A549 treated with CpdA at 1 μM for 4 hours (cell line): Measurements from ENCODE around the gene ATR. TPM values are rescaled to one million over a fixed set of nuclear protein-coding genes. Genes with fewer than 3 reads are reported as not detected.

Source experiments
- total RNA-seq: library from RNA; stranded (reverse); fragments of 200-300 nt; extraction: Qiagen RNA extraction; gene quantifications from 5 replicates; pipeline ENCODE4 v1.2.3, GENCODE V29; 2022; ENCODE audit warnings: low read depth

ATR gene
- 12.5 to 15.5 TPM (median 13.6 TPM) in 5 replicates for total RNA-seq

DNA sequence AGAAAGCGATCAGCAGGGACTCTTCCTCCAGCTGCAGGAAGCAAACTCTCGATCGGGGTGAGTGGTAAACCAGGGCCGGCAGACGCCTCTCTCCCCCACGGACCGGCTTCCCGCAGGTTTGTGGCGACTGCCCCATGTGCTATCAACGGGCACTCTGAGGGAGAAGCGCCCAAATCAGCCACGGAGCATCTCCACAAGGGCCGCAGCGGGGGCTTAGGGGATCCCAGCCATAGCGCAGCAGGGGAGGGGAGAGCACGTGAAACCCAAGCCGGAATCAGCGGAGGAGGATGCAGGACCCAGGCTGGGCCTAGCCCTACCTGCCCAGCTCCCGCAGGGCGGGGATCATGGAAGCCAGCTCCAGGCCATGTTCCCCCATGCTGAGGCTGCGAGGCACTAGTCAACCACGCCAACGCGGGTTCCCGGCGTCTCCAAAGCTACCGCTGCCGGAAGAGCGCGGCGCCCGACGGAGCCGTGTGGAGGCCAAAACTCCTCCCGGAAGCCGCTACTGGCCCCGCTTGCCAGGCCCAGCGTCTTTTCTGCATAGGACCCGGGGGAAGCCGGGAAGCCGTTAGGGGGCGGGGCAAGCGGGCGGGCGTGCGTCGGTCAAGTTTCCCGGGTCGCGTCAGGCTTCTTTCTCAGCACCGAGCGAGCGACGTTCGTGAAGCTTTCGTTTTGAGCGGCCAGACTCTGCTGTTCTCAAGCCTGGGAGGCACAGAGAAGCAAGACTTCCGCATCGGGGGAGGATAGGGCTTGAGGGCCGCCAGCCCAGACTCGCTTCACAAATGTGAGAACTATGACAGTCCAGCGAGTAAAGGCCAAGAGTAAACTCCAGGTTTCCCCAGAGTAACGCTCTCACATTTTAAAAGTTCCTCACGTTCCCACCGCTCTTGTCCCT lies at the start of gene ATR:
ATR (minus strand) TSS at position 405 of the 895 bp plus-strand sequence; CDS start at position 376, 29 bp downstream.

DNA sequence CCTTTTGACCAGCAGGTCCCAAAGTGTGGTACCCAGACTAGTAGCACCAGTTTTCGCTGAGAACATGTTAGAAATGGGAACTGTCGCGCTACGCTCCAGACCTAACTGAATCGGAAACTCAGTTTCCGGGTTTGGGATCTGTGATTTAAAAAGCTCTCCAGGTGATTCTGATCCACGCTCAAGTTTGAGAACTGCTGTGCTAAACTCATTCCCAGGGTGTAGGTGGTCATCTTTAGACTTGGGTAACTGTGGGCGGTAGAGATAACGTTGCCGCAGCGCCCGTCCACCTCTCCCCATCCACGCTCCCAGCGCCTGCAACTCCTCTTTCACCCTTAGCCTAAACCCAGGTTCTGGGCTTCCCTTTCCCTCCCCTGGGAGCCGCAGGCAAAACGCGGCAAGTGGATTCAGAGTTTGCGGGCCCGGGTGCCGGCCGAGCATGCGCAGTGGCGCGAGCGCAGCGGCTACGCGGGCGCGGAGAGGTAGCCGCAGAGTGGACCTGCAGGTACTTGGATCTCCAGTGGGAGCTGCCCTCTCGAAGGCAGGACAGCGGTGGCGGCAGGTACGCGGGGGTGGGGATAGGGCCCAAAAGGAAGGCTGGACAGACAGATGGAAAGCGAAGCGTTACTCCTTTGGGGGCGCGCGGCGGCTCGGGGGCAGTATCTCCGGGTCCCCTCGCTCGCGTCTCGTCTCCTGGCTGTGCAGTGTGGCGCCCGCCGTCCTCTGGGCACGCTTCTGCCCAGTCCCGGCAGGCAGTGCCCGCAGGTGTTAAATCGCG lies 17.6 kb upstream of the ATR start, which contains the start of gene PLS1:
PLS1 (plus strand) TSS at position 443 of the 775 bp plus-strand sequence. CDS start 67,845 bp downstream, outside the sequence.

DNA sequence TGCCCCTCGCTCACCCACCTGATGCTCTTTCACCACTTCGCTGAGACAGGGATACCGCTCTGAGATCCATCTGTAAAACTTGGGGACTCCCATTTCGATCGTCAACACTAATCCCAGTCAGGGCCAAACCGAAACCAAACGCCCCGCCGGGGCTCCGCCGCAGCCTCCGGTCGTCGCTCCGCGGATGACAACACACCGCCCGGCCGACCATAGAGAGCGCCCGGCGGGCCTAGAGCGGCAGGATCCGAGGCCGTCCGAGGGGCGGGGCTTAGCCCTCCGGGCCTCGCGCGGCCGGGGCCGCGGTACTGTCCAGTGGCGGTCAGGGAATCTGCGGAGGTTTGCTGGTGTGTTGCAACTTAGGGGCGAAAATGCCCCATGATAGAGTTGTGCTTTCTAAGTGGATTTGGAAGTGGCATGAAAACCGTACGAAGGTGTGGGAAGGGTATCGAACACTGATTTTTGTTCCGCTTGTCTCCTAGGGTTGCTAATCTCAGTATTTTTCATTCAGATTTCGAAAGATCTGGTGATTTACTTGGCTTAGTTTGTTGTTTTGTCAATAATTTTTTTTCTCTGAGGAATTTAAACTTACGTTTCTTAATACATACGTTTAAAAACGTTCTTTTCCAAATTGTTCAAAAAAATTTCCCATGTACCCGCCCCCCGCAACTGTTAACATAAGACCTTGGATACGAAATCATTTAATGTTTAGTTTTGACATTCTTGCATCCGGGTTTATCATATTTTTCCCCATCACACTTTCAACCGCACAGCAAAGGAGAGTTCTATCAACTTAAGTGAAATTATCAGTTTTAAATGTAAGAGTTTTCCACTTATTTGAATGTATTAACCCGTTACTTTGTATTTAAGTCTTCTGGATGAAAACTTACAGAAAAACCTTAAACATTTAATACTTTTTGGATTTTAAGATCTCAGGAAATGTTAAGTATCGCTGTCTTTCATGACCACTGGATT lies 130.4 kb downstream of the ATR start, which contains the start of gene XRN1:
XRN1 (minus strand) TSS at position 186 of the 972 bp plus-strand sequence; CDS start at position 93, 93 bp downstream.

Other genes starting within 250 kb of the ATR start
- gene XRN1, start 130.7 kb downstream of the ATR start, total RNA-seq, result 2.5 to 6.8 TPM (median 3.8 TPM) in 5 replicates
- gene PLS1, start 17.7 kb upstream of the ATR start, total RNA-seq, result 12.9 to 15.5 TPM (median 14.4 TPM) in 5 replicates
- 5.4 to 10.1 TPM (median 8.0 TPM) in 5 replicates for gene TRPC1, start 145.3 kb upstream of the ATR start, total RNA-seq